ENCODE results near the gene DSCAML1.

Gene DSCAML1

DNA sequence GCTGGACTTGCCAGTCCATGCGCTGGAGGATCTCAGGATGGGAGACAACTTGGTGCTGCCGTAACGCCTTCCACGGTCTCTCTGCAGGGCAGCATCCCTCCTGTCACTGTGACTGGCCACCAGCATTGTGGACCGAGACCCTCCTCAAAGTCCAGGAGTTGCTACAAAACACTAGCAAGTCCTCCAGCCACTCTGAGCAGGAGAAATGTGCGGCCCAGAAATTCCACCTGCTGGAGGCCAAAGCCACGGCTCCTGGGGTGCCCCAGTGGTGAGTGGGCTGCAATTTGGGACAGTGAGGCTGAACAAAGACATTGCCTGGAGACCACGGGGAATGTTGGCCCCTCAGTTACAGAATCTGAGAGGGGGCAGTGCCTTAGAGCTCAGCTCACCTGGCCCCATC is 6.9 kb upstream of the DSCAML1 start:
- TF ChIP-seq, protein P1, sequence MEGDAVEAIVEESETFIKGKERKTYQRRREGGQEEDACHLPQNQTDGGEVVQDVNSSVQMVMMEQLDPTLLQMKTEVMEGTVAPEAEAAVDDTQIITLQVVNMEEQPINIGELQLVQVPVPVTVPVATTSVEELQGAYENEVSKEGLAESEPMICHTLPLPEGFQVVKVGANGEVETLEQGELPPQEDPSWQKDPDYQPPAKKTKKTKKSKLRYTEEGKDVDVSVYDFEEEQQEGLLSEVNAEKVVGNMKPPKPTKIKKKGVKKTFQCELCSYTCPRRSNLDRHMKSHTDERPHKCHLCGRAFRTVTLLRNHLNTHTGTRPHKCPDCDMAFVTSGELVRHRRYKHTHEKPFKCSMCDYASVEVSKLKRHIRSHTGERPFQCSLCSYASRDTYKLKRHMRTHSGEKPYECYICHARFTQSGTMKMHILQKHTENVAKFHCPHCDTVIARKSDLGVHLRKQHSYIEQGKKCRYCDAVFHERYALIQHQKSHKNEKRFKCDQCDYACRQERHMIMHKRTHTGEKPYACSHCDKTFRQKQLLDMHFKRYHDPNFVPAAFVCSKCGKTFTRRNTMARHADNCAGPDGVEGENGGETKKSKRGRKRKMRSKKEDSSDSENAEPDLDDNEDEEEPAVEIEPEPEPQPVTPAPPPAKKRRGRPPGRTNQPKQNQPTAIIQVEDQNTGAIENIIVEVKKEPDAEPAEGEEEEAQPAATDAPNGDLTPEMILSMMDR (IDR thresholded peaks at IDR 0.05; ENCODE audit: low read depth, low read length), result no peak
- Histone ChIP-seq H3K36me3 (no peaks in the 10 kb centered on the region), H3K4me1 (no peaks in the 10 kb centered on the region), H3K27me3 (no peaks in the 10 kb centered on the region), H3K4me3 (ENCODE audit: low read depth, low read length) (no peak overlapping the region), H3K9me3 (no peaks in the 10 kb centered on the region)
- no peak for DNase-seq

DNA sequence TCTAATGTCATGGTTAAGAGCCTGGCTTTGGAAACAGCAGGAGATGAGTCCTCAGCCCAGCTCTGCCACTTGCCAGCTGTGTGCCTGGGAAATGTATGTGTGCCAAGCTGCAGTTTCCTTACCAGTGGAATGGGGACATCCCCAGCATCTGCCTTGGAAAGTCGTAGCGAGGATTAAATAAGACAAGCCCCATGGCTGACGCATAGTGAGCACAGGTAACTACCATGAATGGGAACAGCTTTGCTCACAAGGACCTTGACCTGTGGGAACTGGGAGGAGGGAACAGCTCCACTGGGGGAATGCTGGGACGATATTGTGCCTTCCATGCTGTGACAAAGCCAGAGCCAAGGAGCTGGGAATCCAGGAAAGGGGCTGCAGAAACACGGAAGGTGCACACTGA is 2.6 kb upstream of the DSCAML1 start:
- Histone ChIP-seq H3K27me3 (peaks cover 27% of the 10 kb centered on the region), H3K36me3 (no peaks in the 10 kb centered on the region), H3K9me3 (no peaks in the 10 kb centered on the region), H3K4me1 (peaks cover 3% of the 10 kb centered on the region; the same call in 1 of the 2 replicates), H3K4me3 (ENCODE audit: low read depth, low read length) (no peak overlapping the region)
- TF ChIP-seq, protein P1 (IDR thresholded peaks at IDR 0.05; ENCODE audit: low read depth, low read length), result no peak
- DNase-seq, result no peak

DNA sequence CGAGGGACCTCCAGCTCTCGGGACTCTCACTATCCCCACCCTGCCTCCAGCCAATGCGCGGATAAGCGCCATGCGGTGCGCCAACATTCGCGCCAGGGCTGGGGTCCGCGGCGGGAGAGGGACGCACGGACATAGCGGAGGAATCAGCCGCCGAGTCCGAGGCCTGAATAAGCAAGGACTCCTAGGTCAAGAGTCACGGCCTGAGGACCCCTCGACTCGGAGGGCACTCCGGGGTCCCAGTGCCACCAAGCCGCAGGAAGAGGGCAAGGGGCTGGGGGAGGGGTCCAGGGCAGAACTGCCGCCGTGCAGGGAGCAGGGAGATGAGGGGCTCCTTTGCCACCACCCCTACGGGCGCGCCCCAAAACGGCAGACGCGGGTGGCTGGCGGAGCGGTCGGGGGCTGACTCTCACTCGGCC is 552 bp downstream of the DSCAML1 start:
- no peaks in the 10 kb centered on the region for H3K36me3 ChIP-seq
- TF ChIP-seq, protein P1 (IDR thresholded peaks at IDR 0.05; ENCODE audit: low read depth, low read length), result no peak
- H3K9me3 ChIP-seq, result no peaks in the 10 kb centered on the region
- H3K27me3 ChIP-seq, result peaks cover 28% of the 10 kb centered on the region
- H3K4me3 ChIP-seq (ENCODE audit: low read depth, low read length), result peak overlapping the region; percentile 44
- peaks cover 3% of the 10 kb centered on the region; the same call in 1 of the 2 replicates for H3K4me1 ChIP-seq
- no peak for DNase-seq

DNA sequence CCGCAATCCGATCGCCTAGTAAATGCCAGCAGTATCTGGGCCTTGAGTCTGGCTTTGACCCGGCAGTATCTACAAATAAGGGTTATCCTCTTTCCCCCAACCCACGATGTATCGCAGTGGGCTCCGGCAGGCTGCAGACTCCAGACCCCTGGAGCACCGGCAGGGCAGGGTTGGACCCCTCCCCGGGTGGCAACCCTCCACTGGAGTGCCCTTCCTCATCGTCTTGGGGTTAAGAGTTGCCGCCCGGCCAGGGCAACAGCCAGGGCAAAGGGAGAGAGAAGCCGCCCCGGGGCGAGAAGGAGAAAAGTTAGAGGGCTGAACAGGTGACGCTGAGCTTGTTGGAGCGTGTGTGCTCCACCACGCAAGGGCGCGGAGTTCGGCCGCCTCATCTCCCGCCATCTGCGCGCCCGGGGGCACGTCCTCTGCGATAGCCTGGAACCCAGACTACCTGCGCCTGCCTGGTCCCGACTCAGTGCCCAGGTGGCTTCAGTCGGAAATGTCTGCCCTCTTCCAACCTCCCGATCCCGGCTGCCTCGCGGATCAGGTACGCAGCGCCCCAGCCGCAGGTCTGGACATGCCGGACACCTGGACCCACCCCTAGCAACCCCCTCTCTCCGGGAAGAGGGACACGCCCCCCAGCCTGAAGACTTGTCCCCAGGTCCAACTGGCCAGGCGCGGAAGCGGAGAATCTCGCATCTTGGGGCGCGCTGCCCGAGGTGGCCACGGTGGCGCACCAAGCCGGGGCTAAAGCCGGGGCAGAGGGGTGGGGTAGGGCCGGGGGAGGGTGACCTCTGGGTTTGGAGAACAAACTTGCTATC is 1.2 kb downstream of the DSCAML1 start:
- Histone ChIP-seq H3K36me3 (no peaks in the 10 kb centered on the region), H3K27me3 (peaks cover 28% of the 10 kb centered on the region), H3K4me3 (ENCODE audit: low read depth, low read length) (peak overlapping the region; percentile 44), H3K4me1 (peaks cover 3% of the 10 kb centered on the region; the same call in 1 of the 2 replicates), H3K9me3 (no peaks in the 10 kb centered on the region)
- no peak for DNase-seq
- TF ChIP-seq, protein P1 (IDR thresholded peaks at IDR 0.05; ENCODE audit: low read depth, low read length), result no peak

DNA sequence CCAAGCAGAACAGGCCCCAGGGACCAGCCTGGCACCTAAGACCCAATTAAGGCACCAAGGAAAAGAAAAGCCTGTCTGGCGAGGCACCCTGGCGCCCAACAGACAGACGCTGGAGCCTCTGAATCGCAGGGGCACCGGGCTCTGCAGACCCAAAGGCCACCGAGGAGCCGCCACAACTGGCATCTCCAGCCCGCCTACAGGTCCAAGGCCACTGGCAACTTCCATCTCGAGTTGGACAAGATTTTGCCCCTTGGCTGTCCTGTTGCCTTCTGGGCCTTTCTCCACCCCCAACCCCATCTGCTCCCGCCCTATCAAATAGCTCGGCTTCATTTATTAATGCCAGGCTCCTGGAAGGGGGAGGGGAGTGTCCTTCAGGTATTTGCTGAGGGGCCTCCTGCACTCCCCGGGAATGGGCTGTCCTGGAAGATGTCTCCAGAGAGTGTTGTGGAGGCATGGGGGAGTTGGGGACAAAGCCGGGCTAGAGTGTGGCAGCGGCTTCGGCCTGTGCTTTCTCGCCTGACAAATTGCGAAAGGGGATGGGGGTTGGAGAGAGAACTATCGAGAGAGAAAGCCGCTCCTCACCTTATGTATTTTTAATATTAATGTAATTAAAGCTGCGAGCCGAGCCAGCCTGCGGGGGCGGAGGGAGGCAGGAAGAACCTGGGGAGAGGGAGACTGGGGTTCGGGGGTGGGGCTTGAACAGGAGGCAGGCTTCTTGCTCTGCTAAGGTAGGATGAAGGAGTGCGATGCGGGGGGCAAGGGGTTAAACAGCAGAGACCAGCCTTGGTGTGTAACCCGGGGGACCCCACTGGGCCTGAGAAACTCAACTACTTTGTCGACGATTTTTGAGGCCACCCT is 2.0 kb downstream of the DSCAML1 start:
- H3K36me3 ChIP-seq, result no peaks in the 10 kb centered on the region
- TF ChIP-seq, protein P1 (IDR thresholded peaks at IDR 0.05; ENCODE audit: low read depth, low read length), result no peak
- DNase-seq, result no peak
- H3K4me1 ChIP-seq, result peaks cover 3% of the 10 kb centered on the region; the same call in 1 of the 2 replicates
- peaks cover 28% of the 10 kb centered on the region for H3K27me3 ChIP-seq
- H3K4me3 ChIP-seq (ENCODE audit: low read depth, low read length), result no peak overlapping the region
- H3K9me3 ChIP-seq, result no peaks in the 10 kb centered on the region
